A549 (cell line): ENCODE measurements around the gene PUS7.

Source experiments
- CHD4 ChIP-seq: fragments of 200-600 bp; sonication (generic); IDR thresholded peaks from 2 replicates; pipeline ENCODE4 v1.6.1; 2016; ENCODE audit warnings: antibody characterized with exemption, mild to moderate bottlenecking, borderline replicate concordance
- CTCF ChIP-seq: fragments of >200 bp; sonication (Bioruptor Twin); formaldehyde crosslinking; IDR thresholded peaks from 3 replicates; pipeline ENCODE4 v1.5.1; 2016
- KDM1A ChIP-seq: fragments of 200-600 bp; sonication (generic); IDR thresholded peaks from 2 replicates; pipeline ENCODE4 v1.6.1; 2016; ENCODE audit warnings: low read depth, mild to moderate bottlenecking
- PBX3 ChIP-seq: IDR thresholded peaks from 2 replicates; pipeline ENCODE4 v1.6.1; 2012
- RAD21 ChIP-seq, 2 experiments: fragments of >200 bp in 1 of 2; sonication (Bioruptor Twin) in 1 of 2; formaldehyde crosslinking in 1 of 2; IDR thresholded peaks in 1 of 2; conservative IDR thresholded peaks in 1 of 2; 2 replicates in 1 of 2; 3 replicates in 1 of 2; pipeline ENCODE4 v1.6.1; 2012 to 2018; ENCODE audit warnings: inconsistent platforms in 1 of 2
- REST ChIP-seq: fragments of 200-600 bp; sonication (generic); IDR thresholded peaks from 2 replicates; pipeline ENCODE4 v1.6.1; 2016; ENCODE audit warnings: antibody characterized with exemption, mild to moderate bottlenecking, moderate library complexity
- RFX5 ChIP-seq: fragments of 450-650 bp; IDR thresholded peaks from 2 replicates; pipeline ENCODE4 v1.7.1; 2014; ENCODE audit warnings: antibody characterized with exemption, mild to moderate bottlenecking, moderate library complexity
- RNF2 ChIP-seq: fragments of 200-600 bp; sonication (generic); IDR thresholded peaks from 2 replicates; pipeline ENCODE4 v1.6.1; 2016; ENCODE audit warnings: low read depth, mild to moderate bottlenecking, antibody characterized with exemption, moderate library complexity, borderline replicate concordance

GRCh38 chr7:105497016-105497415, 25.1 kb downstream of the PUS7 start:
- TF ChIP-seq REST (no peak), CHD4 (no peak), PBX3 (no peak), CTCF (no peak), RNF2 (no peak), RAD21 (conservative IDR thresholded peaks at IDR 0.05 in 1 of 2, IDR thresholded peaks at IDR 0.05 in 1 of 2) (no peak), RFX5 (no peak), KDM1A (no peak)
